AG10803 (cell line): ENCODE data around the gene CCSER1.

ENCODE experiments used
- DNase-seq: peaks from one replicate; pipeline ENCODE4 v3.0.0; 2010; ENCODE audit warnings: low read depth
- H3K4me3 ChIP-seq: 2 replicates; pipeline ENCODE4 v1.5.1; 2011; ENCODE audit warnings: mild to moderate bottlenecking, low read length, control low read depth
- TF ChIP-seq, protein P1 (sequence below): conservative IDR thresholded peaks from 2 replicates; pipeline ENCODE4 v1.5.1; 2011; ENCODE audit warnings: mild to moderate bottlenecking, low read length, control low read depth, inconsistent platforms

Gene CCSER1

DNA sequence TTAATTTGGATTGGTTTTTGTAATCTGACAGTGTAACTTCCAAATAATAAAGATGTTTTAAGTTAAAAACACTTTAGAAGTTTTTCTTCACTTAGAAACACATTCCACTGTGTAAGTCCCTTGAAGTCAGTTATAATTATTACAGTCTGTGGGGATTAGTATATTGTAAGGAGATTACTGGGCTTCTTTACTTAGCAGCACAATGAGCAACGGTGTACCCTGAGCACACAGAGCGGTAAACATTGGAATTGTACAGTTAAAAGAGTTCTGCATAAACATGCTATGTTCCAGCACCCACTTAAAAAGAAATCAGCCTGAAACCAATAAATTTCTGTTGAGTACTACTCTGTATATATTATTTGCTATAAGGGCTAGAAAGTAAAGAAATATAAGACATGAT, 44.3 kb downstream of the CCSER1 start:
- TF ChIP-seq, protein P1, sequence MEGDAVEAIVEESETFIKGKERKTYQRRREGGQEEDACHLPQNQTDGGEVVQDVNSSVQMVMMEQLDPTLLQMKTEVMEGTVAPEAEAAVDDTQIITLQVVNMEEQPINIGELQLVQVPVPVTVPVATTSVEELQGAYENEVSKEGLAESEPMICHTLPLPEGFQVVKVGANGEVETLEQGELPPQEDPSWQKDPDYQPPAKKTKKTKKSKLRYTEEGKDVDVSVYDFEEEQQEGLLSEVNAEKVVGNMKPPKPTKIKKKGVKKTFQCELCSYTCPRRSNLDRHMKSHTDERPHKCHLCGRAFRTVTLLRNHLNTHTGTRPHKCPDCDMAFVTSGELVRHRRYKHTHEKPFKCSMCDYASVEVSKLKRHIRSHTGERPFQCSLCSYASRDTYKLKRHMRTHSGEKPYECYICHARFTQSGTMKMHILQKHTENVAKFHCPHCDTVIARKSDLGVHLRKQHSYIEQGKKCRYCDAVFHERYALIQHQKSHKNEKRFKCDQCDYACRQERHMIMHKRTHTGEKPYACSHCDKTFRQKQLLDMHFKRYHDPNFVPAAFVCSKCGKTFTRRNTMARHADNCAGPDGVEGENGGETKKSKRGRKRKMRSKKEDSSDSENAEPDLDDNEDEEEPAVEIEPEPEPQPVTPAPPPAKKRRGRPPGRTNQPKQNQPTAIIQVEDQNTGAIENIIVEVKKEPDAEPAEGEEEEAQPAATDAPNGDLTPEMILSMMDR = no peak
- no peak for DNase-seq
- H3K4me3 ChIP-seq = no peak overlapping the region

DNA sequence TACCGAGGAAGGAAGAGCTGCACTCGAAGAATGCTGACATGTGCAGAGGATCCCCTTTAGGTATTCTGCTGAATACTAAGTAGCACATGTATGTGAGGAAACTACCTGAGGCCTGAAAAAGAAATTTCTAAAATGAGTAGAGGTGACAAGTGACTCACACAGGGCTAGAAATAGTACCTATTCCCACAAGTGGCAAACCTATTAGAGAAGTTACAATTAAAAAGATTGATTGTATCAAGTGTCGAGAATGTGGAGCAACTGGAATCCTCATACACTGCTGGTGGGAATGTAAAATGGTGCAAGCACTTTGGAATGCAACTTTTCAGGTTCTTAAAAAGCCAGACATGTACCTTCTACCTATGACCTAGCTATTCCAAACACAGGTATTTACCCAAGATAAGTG, 47.4 kb downstream of the CCSER1 start:
- no peak for DNase-seq
- TF ChIP-seq, protein P1 = no peak

DNA sequence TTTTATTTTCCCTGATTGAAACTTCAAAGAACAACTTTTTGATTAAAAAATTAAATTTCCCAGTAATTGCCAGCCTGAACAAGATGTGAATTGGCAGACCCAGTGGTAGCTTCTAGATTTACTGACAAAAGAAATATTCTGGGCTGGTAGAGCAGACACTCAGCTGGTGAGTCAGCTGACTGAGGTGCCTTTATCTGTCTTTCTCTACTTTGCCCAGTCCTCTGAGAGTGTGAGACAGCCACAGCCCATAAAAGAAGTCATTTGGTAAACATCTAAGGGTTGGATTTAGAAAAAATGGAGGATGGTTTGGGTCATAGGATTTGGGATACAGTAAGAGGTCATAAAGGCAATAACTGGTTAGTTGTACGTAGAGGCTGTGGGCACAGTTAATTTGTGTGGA, 54.5 kb downstream of the CCSER1 start:
- DNase-seq = no peak
- TF ChIP-seq, protein P1 = no peak
- H3K4me3 ChIP-seq = no peak overlapping the region

More for the DNA sequence above, 47.4 kb downstream of the CCSER1 start:
- H3K4me3 ChIP-seq = no peak overlapping the region

DNA sequence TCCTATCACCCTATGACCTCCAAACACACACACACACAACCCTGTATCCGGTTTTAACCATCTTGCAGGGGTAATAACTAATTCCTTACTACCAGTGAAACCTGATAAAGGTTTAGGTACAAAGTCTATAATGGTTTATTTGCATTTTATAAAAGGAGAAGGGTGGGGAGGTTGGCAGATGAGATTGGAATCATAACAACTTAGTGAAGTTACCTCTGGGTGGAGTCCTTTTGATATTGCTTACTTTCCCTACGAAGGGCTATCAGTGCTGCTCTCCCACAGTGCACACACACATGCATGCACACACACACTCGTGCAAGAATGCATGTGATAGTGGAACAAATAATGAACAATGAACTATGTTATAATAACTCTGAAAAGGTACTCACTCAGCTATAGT, 56.1 kb downstream of the CCSER1 start:
- no peak overlapping the region for H3K4me3 ChIP-seq
- no peak for DNase-seq
- TF ChIP-seq, protein P1 = no peak

DNA sequence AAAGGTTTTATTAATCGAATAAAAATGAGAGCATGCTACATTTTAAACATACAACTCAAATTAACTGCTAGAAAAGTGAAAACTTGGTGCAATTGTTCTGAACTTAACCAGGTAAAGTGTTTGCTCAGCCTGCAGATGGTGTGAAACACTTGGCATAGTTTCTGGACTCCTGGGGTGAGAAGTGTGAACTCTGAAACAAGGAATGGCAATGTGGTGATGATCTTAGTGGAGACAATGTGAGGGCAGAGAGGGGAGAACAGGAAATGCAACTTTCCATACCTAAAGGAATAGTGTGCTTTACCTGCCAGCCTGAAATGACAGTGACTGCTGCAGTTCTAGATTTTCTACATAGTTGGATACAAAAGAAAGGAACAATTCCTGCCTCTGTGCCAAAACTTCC, 57.4 kb downstream of the CCSER1 start:
- TF ChIP-seq, protein P1 = no peak
- DNase-seq = no peak
- H3K4me3 ChIP-seq = no peak overlapping the region

DNA sequence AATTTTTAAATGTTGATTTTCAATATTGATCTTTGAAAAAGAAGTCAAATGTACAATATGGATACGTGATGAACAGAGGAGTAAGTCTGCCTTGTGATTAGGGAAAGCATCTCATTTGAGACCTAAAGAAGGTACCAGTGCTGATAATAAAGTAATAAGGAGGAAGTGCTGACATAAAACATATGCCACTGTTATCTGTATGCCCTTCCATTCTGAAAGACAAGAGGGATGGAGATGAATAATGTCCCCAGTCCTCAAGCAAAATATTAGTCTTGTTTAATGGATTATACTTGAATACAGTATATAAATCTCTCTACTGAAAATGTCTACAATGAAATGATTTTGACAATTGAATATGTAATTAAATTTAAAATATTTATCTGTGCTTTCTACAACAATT, 58.2 kb downstream of the CCSER1 start:
- TF ChIP-seq, protein P1 = no peak
- DNase-seq = no peak
- H3K4me3 ChIP-seq = no peak overlapping the region

DNA sequence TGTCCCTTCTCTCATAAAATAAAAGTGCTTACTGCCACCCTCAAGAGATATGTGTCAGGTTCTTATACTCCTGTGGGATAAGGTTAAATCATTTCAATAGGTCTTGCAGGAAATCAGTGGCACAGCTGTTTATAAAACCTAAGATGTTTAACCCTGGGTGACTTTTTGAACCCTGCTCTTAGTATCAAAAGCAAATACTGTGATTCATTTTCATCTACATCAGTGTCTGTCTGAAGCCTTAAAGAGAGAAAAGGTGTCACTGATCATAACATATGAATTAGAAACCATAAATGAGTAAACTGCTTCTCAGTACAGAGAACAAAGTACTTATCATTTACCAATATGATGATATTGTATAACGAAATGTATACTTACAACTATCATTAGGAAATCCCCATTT, 59.0 kb downstream of the CCSER1 start:
- DNase-seq = no peak
- TF ChIP-seq, protein P1 = no peak
- no peak overlapping the region for H3K4me3 ChIP-seq
